A204.1 (cell line): ENCODE data around the gene USP40.

ENCODE experiments used
- FAIRE-seq: peaks from 2 replicates; lab custom pipeline; 2012; peaks lifted over from hg19 to GRCh38; lab: Jason Lieb, UNC

Gene USP40

DNA sequence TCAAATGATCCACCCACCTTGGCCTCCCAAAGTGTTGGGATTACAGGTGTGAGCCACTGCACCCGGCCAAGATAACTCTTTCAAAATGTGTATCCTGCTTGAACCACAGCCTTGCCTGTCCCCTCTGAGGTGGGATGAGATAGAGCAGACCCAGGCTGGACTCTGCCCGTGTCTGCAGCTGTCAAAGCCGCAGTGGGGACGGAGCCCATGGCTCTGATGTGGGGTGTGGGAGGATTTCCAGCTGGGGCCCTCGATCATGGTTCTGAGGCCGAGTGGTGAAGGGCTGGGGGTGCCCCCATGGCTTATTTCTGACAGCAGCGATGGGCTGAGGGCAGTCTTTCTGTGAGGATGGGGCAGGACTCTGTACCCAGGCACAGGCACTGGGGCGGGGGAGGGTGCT, 107.8 kb downstream of the USP40 start:
- FAIRE-seq: no peak

- no peak for FAIRE-seq
These were observed 108.5 kb downstream of the USP40 start for GRCh38 chr2:233458031-233458610.

- no peak for FAIRE-seq
These were observed 109.2 kb downstream of the USP40 start for GRCh38 chr2:233457356-233457755.

- no peak for FAIRE-seq
These were observed 109.6 kb downstream of the USP40 start for GRCh38 chr2:233456934-233457333.

GRCh38 chr2:233456111-233456510, 110.5 kb downstream of the USP40 start:
- no peak for FAIRE-seq

DNA sequence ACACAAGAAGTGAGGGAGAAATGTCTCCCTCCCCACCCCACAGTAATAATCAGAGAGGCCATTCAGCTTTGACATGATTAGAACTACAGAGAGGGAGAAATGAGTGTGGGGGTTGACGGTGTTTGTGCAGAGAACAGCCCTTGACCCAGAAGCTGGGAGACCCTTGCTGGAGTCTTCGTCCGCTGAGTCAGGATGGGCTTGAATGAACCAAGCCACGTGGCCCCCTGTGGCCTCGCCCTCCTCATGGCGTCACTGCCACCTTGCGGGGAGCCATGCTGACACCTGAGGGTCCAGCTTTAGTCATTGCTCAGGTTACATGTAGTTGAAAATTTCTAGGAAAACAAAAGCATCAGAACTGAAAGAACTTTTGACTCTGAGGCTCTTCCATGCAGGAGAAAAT, 111.1 kb downstream of the USP40 start:
- FAIRE-seq: no peak

DNA sequence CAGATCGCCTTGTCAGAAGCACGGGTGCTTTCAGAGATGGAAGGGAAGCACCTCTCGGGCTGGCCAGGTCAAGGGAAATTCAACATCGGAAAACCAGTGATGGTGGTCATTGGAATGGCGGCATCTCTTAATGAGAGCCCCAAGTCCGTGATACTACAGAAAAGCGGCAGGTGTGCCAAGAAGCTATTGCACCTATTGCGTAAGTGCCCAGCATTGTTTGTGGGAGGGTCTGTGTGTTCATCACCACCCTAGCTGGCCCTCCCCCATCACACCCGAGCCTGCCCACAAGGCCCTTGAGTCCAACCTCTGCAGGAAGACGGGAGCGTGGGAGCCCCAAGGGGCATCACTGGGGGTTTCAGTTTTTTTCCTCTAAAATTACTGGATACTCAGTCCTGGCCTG, 111.6 kb downstream of the USP40 start:
- no peak for FAIRE-seq

DNA sequence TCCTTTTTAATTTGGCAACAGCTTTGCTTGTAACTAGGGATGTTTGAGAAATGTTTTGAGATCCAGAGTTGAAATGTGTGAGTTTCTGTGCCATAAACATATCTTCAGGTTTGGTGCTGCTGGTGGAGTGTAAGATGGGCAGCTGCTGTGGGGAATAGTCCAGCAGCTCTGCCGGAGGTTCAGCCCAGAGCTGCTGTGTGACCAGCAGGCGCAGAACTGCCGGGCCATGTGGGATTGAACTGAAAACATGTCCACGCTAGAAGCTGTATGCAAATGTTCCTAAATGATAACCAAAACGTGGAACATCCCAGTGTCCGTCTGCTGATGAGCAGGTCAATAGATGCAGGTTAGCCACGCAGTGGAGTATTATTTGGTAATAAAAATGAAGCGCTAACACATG, 112.7 kb downstream of the USP40 start:
- no peak for FAIRE-seq

DNA sequence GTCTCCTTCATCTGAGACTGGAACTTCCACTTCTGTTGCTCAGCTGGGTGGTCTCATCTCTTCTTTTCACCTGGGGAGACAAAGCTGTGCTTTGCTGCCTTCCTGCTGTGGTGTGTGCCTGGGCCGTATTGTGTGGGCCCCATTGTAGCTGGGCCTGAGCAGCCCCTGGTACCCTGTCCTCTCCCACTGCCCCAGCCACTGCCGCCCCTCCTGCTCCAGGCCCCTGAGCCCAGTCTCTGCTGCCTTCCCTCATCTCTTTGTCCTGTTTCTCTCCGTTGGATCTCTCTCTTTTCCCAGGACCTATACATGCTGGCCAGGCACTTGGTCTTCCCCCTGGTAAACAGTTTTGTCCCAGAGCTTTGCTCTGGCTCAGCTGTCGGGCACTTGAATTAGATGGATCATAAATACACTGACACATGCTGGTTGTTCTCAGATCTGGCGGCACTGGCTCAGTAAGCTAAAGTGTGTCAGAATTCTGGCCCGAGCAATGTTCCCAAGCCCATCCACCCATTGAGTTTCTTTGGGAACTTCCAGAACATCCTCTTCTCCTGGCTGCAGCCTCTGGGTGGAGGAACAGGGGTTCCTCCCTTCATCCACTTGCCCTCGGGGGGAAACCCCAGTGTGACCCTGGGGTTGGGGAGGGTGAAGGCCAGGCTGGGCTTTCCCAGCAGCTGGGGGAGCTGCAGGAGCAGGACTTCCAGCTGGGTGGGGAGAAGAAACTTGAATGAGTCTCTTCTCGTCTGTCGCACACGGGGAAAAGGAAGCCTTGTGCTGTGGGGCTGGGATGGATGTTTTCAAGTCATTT, 113.3 kb downstream of the USP40 start:
- no peak for FAIRE-seq

DNA sequence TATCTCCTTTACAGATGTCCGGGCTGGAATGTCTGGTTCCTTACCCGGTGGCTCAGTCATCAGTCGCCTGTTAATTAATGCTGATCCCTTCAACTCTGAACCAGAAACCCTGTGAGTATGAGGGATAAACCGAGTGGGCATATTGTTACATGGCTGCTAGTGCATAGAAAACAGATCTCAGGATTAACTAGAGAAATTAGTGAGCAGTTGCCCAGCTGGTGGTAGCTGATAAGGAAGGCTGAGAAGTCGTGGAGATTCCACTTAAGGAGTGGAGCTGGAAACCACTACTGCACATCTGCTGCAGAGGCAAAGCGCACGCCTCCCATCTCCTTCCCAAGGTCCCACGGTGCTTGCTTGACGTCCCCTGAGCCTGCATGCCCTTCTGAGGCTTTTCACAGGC, 114.6 kb downstream of the USP40 start:
- no peak for FAIRE-seq

- no peak for FAIRE-seq
These were observed 115.6 kb downstream of the USP40 start for GRCh38 chr2:233450864-233451575.

- no peak for FAIRE-seq
These were observed 116.4 kb downstream of the USP40 start for GRCh38 chr2:233449921-233450863.

DNA sequence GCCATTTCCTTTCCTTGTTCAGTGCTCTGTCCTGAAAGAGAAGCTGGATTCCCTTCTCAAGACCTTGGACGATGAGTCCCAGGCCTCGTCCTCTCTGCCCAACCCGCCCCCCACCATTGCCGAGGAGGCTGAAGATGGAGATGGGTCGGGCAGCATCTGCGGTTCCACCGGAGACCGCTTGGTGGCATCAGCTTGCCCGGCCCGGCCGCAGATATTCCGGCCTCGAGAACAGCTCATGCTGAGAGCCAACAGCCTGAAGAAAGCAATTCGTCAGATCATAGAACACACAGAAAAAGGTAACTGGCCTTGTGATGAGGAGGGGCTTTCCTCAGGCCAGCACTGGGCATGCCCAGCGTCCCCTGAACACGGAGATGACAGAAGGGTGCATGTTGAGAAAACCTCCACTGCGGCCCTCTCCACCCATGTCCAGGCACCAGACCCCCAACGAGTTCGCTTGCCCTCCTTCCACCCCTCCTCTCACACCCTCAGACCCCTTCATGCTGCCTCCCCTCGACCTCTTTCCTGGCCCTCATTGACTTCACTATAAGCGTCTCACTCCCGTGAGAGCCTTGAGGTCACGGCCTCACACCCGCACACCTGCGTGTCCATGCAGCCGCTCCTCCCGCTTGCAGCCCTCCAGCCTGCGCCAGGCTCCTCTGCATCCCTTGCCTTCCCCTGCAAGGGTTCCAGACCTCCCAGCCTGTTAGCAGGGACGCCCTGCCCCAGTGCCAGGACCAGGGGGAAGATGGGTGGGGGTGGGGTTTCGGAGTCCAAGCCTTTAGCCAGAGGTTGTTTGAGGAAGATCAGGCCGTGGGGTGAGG, 117.3 kb downstream of the USP40 start:
- no peak for FAIRE-seq

GRCh38 chr2:233448575-233448974, 118.0 kb downstream of the USP40 start:
- no peak for FAIRE-seq

GRCh38 chr2:233448220-233448559, 118.4 kb downstream of the USP40 start:
- no peak for FAIRE-seq

GRCh38 chr2:233447506-233448219, 118.9 kb downstream of the USP40 start:
- FAIRE-seq: no peak

DNA sequence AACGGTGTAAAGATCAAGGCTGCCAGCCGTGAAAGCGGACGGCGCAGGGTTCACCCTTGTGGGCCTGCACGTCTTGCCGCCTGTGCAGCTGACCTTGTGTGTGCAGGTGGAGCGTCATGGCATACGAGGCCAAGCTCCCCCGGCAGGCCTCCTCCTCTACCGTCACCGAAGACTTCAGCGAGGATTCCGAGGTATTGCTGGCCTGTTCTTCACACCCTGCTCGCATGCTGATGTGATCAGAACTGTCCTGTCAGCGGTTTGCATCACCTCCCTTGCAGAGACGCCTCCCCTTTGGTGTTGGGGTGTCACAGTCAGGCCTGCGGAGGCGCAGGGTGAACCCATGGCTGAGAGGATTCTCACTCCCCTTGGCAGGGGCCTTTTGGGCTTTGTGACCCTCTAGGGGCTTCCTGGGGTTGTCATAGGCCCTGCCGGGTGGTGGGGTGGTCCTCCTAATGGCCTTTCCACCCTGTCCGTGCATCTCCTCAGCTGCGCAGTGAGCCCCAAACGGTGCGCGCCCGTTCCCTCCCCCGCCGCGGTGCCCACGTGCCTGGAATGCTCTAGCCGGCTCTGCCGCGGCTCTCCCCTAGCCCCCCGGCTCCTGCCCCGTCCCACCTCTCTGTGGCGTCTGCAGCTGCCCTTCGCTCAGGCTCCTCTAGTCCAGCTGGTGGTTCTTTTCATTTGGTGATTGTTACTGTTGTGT, 119.8 kb downstream of the USP40 start:
- no peak for FAIRE-seq

GRCh38 chr2:233446121-233446520, 120.5 kb downstream of the USP40 start:
- FAIRE-seq: no peak

DNA sequence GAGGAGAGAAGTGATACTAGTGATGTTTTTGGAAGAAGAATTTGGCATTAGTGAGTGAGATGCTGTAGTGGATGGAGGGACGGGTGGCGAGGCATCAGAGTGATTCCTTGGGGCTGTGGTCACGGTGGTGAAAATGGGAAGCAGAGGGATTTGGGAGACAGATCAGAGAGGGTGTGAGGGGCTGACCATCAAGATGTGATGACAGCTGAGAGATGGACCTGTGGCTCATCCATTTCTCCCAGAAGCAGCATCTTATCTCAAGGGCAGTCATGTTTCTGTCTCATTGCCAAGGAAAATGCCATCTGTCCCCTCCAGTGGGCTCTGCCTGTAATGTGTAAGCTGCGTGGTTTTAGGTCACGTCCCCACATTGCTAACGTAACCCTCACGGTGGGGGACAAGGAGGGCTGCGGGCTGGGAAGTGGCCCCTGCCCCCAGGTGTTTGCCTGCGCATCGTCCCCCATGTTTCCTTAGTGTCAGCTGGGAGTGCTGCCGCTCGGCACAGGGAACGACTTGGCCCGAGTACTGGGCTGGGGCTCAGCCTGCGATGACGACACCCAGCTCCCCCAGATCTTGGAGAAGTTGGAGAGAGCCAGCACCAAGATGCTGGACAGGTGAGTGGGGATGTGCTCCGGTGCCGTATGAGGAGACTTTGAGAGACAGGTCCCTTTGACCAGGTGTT, 121.3 kb downstream of the USP40 start:
- FAIRE-seq: no peak

DNA sequence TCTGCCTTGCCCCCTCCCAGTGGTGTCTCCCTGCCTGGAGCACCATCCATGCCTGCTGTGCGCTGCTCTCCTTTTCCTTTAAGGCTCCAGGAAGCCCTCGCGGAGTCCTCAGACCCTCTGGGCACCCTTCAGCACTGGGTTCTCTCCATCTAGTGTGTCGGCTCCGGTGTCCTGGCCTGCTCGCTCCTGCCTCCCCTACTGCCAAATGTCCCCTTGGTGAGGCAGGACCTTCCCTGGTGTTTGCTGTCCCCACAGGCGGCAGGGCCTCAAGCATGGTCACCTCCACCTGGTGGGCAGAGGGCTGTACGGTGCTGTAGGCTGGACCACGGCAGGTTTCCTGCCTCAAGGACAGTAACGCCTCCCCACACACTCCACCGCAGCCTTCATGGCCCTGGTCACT, 122.1 kb downstream of the USP40 start:
- FAIRE-seq: no peak
